ENCODE measurements around the gene SLC7A10.

DNA sequence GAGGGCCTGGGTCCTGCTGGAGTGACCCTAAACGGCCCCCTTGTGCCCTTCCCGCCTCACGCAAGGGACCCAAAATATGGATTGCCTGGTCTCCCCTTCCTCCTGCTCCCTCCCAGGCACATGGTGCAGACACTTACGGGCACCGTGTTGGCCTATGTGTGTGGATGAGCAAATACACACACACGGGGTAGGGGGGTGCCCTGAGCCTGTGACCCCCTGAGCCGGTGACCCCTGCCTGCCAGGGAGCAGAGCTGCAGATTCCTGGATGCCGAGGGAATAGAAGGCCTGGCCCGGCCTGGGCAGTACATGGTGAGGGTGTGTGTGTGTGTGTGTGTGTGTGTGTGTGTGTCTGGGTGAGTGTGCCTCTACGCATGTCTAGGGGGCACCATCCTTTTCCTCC, 43.4 kb upstream of the SLC7A10 start:
- TF ChIP-seq, protein P1, sequence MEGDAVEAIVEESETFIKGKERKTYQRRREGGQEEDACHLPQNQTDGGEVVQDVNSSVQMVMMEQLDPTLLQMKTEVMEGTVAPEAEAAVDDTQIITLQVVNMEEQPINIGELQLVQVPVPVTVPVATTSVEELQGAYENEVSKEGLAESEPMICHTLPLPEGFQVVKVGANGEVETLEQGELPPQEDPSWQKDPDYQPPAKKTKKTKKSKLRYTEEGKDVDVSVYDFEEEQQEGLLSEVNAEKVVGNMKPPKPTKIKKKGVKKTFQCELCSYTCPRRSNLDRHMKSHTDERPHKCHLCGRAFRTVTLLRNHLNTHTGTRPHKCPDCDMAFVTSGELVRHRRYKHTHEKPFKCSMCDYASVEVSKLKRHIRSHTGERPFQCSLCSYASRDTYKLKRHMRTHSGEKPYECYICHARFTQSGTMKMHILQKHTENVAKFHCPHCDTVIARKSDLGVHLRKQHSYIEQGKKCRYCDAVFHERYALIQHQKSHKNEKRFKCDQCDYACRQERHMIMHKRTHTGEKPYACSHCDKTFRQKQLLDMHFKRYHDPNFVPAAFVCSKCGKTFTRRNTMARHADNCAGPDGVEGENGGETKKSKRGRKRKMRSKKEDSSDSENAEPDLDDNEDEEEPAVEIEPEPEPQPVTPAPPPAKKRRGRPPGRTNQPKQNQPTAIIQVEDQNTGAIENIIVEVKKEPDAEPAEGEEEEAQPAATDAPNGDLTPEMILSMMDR (optimal IDR thresholded peaks at IDR 0.05 in 1 of 3, IDR thresholded peaks at IDR 0.05 in 1 of 3, conservative IDR thresholded peaks at IDR 0.05 in 1 of 3; ENCODE audit: extremely low read depth in 1 of 3, insufficient read depth in 2 of 3, low read length in 3 of 3) = no peak
- TF ChIP-seq EZH2 (IDR thresholded peaks at IDR 0.05; ENCODE audit: low read length) = no peak

Measured in keratinocyte (primary cell).